GM12873 (cell line): Measurements from ENCODE around the gene YWHAB.

ENCODE experiments used
- TF ChIP-seq, protein P1 (sequence below): IDR thresholded peaks from 2 replicates; pipeline ENCODE4 v1.5.1; 2012; ENCODE audit warnings: low read depth, mild to moderate bottlenecking, moderate library complexity, low read length, control low read depth; ENCODE audit not compliant: insufficient read depth; ENCODE audit errors: missing control alignments

YWHAB gene

GRCh38 chr20:44918761-44919160 lies 33.3 kb downstream of the YWHAB start:
- TF ChIP-seq, protein P1, sequence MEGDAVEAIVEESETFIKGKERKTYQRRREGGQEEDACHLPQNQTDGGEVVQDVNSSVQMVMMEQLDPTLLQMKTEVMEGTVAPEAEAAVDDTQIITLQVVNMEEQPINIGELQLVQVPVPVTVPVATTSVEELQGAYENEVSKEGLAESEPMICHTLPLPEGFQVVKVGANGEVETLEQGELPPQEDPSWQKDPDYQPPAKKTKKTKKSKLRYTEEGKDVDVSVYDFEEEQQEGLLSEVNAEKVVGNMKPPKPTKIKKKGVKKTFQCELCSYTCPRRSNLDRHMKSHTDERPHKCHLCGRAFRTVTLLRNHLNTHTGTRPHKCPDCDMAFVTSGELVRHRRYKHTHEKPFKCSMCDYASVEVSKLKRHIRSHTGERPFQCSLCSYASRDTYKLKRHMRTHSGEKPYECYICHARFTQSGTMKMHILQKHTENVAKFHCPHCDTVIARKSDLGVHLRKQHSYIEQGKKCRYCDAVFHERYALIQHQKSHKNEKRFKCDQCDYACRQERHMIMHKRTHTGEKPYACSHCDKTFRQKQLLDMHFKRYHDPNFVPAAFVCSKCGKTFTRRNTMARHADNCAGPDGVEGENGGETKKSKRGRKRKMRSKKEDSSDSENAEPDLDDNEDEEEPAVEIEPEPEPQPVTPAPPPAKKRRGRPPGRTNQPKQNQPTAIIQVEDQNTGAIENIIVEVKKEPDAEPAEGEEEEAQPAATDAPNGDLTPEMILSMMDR, result no peak

- TF ChIP-seq, protein P1, result no peak
Measured at GRCh38 chr20:44921447-44921846, 35.9 kb downstream of the YWHAB start.

DNA sequence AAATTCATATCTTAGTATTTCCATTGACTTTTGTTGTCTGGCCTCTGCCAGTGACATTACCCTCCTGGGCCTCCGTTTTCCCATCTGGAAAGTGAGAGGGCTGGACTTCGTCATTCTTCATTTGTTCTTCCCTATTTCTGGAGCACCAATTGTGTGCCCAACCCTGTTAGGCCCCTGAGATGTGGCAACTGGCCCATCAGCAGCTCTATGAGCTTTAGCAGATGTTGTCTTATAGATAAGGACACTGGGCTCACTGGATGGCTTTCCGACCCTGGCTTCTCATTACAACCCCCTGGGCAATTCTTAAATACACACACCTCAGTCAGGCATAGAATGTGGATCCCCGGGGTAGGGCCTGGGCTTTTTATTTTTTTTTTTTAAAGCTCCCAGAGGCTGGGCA lies 39.0 kb downstream of the YWHAB start:
- TF ChIP-seq, protein P1, result no peak

DNA sequence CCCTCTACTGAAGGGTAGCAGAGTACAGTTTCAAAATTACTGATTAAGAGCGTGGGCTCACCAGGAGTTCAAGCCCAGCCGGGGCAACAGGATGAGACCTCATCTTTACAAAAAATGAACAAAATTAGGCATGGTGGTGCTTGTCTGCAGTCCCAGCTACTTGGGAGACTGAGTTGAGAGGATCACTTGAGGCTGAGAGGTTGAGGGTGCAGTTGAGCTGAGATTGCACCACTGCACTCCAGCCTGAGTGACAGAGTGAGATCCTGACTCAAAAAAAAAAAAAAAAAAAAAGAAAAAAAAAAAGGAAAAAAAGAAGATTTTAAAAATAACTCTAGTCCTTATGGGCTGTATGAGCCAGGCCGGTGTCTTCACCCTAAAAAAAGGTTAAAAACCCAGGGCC lies 43.1 kb downstream of the YWHAB start:
- TF ChIP-seq, protein P1, result no peak

DNA sequence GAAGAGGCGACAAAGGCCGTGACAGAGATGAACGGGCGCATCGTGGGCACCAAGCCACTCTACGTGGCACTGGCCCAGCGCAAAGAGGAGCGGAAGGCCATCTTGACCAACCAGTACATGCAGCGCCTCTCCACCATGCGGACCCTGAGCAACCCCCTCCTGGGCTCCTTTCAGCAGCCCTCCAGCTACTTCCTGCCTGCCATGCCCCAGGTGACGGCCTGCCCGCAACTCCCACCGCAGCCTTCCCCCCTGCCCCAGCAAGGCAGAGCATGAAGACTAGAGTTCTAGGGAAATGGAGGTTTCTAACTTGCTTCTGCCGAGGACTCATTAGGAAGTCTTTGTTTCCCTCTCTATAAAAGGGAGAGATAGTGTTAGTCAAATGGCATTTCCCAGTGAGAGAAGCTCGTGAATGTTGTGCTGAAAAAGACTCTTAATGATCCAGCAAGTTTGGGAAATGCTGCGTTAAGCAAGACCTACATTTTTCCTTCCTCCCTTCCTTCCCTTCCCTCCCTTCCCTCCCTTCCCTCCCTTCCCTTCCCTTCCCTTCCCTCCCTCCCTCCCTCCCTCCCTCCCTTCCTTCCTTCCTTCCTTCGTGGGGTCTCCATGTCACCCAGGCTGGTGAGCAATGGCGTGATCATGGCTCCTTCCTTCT lies 45.1 kb downstream of the YWHAB start:
- TF ChIP-seq, protein P1, result no peak

- TF ChIP-seq, protein P1, result no peak
Measured at GRCh38 chr20:44931911-44932310, 46.4 kb downstream of the YWHAB start.

DNA sequence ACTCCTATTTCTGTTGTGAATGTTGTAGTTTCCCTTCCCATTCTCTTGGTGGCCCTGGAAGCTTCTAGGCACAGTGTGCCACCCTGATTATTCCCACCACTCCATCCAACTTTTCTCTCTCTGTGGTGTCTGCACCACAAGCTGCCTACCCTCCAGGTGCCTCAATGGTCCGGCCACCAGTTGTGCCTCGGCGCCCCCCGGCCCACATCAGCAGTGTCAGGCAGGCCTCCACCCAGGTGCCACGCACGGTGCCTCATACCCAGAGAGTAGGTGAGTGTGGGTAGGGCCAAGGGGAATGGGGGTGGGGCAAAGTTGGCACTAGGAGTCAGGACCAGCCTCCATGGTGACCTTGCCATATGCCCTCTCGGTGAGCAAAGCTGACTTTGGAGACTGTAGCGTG lies 47.4 kb downstream of the YWHAB start:
- TF ChIP-seq, protein P1, result no peak
